Smooth muscle cell (in vitro differentiated cells): ENCODE data around the gene FRS3. TPM values are rescaled to one million over a fixed set of nuclear protein-coding genes. Genes with fewer than 3 reads are reported as not detected.

Experiments
- DNase-seq: peaks from one replicate; lab custom pipeline; 2025; ENCODE audit not compliant: unreplicated experiment; lab: John Stamatoyannopoulos, UW
- H2AFZ ChIP-seq: fragments of 200-600 bp; sonication (generic); 2 replicates; pipeline ENCODE4 v1.6.0; 2016; ENCODE audit warnings: antibody characterized with exemption, low read depth, mild to moderate bottlenecking
- H3F3A ChIP-seq: fragments of 200-600 bp; sonication (generic); 2 replicates; pipeline ENCODE4 v1.6.0; 2017; ENCODE audit warnings: antibody characterized with exemption, low read depth
- H3K27ac ChIP-seq: fragments of 200-600 bp; sonication (generic); 2 replicates; pipeline ENCODE4 v1.5.1; 2016; ENCODE audit warnings: low read depth, mild to moderate bottlenecking
- H3K27me3 ChIP-seq: fragments of 200-600 bp; sonication (generic); 2 replicates; pipeline ENCODE4 v1.6.1; 2016; ENCODE audit warnings: low read depth, mild to moderate bottlenecking
- H3K36me3 ChIP-seq: fragments of 200-600 bp; sonication (generic); 2 replicates; pipeline ENCODE4 v1.5.1; 2016; ENCODE audit warnings: low read depth
- H3K4me1 ChIP-seq: fragments of 200-600 bp; sonication (generic); 2 replicates; pipeline ENCODE4 v1.5.1; 2016; ENCODE audit warnings: low read depth
- H3K4me2 ChIP-seq: fragments of 200-600 bp; sonication (generic); 2 replicates; pipeline ENCODE4 v1.6.0; 2016; ENCODE audit warnings: mild to moderate bottlenecking
- H3K4me3 ChIP-seq: fragments of 200-600 bp; sonication (generic); 2 replicates; pipeline ENCODE4 v1.5.1; 2016; ENCODE audit warnings: mild to moderate bottlenecking
- H3K79me2 ChIP-seq: fragments of 200-600 bp; sonication (generic); 2 replicates; pipeline ENCODE4 v1.6.0; 2016; ENCODE audit warnings: low read depth, mild to moderate bottlenecking
- H3K9ac ChIP-seq: fragments of 200-600 bp; sonication (generic); 2 replicates; pipeline ENCODE4 v1.6.0; 2016; ENCODE audit warnings: low read depth
- H3K9me3 ChIP-seq: fragments of 200-600 bp; sonication (generic); replicated peaks from 2 replicates; pipeline ENCODE4 v1.5.1; 2016; ENCODE audit warnings: low read depth
- H4K20me1 ChIP-seq: fragments of 200-600 bp; sonication (generic); 2 replicates; pipeline ENCODE4 v1.6.0; 2016; ENCODE audit warnings: low read depth
- WGBS: methylation state at CpG from one replicate; pipeline ENCODE4 v1.1.7; 2016; ENCODE audit warnings: low lambda C conversion rate; 5-methylcytosine and 5-hydroxymethylcytosine counted together
- polyA plus RNA-seq: library from polyadenylated mRNA; unstranded; fragments of >200 nt; fragmentation: Nextera tagmentation; extraction: Ambion mirVana; gene quantifications from 2 replicates; pipeline ENCODE4 v1.2.1, GENCODE V29; 2016
- total RNA-seq: library from RNA; depleted of rRNA; stranded (reverse); fragments of >200 nt; gene quantifications from 2 replicates; pipeline ENCODE4 v1.2.3, GENCODE V29; 2014
- TF ChIP-seq, protein P1 (sequence below): fragments of 200-600 bp; sonication (generic); IDR thresholded peaks from 2 replicates; pipeline ENCODE4 v1.5.1; 2017; ENCODE audit warnings: borderline replicate concordance, mild to moderate bottlenecking, antibody characterized with exemption; ENCODE audit not compliant: insufficient read depth, poor library complexity, severe bottlenecking

FRS3 gene
- total and polyA plus RNA-seq, 2 experiments from 2014 or later = 3.1 to 6.4 TPM

DNA sequence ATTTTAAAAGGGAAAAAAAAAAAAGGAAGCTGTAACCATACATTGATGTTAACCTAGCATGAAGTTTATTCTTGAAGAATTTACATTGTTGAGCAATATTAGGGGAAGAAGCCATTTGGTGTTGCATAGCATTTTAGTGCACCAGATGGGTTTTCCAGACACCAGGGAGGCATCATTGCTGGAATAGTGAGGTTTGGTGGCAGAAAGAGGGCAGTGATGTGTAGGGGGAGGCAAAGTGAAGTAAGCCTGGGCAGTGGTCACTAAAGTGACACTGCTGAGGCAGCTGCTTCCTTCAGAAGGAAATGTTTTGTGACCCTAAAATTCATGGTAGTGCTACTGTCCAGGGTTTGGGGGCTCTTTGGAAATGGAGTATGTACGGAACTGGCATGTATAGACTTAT, 10.3 kb upstream of the FRS3 start:
- 100% methylated on average over 1 of the region's 1 CpG for WGBS
- H3K4me2 ChIP-seq = no peak overlapping the region
- H3K27me3 ChIP-seq = no peaks in the 10 kb centered on the region
- peaks cover 21% of the 10 kb centered on the region for H3F3A ChIP-seq
- peaks cover 7% of the 10 kb centered on the region for H3K4me1 ChIP-seq
- peaks cover 16% of the 10 kb centered on the region for H3K79me2 ChIP-seq
- TF ChIP-seq, protein P1, sequence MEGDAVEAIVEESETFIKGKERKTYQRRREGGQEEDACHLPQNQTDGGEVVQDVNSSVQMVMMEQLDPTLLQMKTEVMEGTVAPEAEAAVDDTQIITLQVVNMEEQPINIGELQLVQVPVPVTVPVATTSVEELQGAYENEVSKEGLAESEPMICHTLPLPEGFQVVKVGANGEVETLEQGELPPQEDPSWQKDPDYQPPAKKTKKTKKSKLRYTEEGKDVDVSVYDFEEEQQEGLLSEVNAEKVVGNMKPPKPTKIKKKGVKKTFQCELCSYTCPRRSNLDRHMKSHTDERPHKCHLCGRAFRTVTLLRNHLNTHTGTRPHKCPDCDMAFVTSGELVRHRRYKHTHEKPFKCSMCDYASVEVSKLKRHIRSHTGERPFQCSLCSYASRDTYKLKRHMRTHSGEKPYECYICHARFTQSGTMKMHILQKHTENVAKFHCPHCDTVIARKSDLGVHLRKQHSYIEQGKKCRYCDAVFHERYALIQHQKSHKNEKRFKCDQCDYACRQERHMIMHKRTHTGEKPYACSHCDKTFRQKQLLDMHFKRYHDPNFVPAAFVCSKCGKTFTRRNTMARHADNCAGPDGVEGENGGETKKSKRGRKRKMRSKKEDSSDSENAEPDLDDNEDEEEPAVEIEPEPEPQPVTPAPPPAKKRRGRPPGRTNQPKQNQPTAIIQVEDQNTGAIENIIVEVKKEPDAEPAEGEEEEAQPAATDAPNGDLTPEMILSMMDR = no peak
- DNase-seq = no peak
- H3K9me3 ChIP-seq = no peaks in the 10 kb centered on the region
- H2AFZ ChIP-seq = no peak overlapping the region
- H3K4me3 ChIP-seq = no peak overlapping the region
- no peaks in the 10 kb centered on the region for H4K20me1 ChIP-seq
- H3K36me3 ChIP-seq = peaks cover 5% of the 10 kb centered on the region
- no peak overlapping the region for H3K9ac ChIP-seq
- no peak overlapping the region for H3K27ac ChIP-seq

DNA sequence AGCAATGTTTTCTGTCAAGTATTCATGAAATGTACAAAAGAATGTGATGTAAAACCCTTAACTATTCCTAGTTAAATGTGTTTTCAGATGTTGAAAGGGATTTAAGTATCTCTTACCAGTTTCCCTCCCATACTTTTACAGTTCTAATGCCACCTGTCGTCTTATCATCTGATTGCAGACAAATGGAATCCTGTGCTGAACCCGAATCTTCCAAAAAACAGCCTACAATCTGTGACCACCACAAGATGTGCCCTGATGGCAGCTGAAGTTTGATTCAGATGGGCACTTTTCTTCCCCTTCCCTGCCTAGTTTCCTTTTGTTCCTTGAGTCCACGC, 9.7 kb upstream of the FRS3 start:
- H4K20me1 ChIP-seq = no peaks in the 10 kb centered on the region
- no peak overlapping the region for H3K4me3 ChIP-seq
- H3K36me3 ChIP-seq = peaks cover 5% of the 10 kb centered on the region
- no peak overlapping the region for H2AFZ ChIP-seq
- H3K4me1 ChIP-seq = peaks cover 7% of the 10 kb centered on the region
- DNase-seq = no peak
- H3K27me3 ChIP-seq = no peaks in the 10 kb centered on the region
- H3K9me3 ChIP-seq = no peaks in the 10 kb centered on the region
- no peak overlapping the region for H3K4me2 ChIP-seq
- 96% methylated on average over 3 of the region's 3 CpGs for WGBS
- peaks cover 21% of the 10 kb centered on the region for H3F3A ChIP-seq
- no peak overlapping the region for H3K27ac ChIP-seq
- H3K79me2 ChIP-seq = peaks cover 16% of the 10 kb centered on the region
- TF ChIP-seq, protein P1 = no peak
- no peak overlapping the region for H3K9ac ChIP-seq

DNA sequence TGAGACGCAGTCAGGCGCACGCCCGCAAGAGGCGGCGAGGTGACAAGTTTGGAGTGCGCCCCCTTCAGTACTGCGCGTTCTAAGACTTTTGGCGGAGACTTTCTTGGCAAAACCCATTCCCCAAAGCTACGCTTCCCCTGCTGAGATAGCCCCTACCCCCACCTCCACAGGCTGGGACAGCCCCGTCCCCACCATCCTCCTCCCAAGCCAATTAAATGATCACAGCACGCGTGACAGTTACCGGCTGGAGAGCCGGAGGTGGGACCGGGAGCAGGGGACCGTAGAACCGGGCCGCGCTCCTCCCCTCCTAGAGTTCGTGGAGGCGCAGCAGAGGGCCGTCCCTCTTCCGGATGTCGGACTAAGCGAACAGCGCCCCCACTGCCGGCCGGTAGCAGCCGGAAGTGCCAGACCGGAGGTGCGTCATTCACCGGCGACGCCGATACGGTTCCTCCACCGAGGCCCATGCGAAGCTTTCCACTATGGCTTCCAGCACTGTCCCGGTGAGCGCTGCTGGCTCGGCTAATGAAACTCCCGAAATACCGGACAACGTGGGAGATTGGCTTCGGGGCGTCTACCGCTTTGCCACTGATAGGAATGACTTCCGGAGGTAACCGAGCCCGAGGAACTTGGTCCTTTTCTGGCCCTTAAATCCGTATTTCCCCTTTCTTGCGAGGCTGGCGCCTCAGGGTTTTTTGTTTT, 7.7 kb upstream of the FRS3 start, which contains the start of gene TOMM6:
Gene TOMM6, plus strand, starts transcription at position 476 of the 699 bp plus-strand sequence. Its CDS starts 4 bp downstream, at position 480.
- H3K36me3 ChIP-seq = peaks cover 5% of the 10 kb centered on the region
- TF ChIP-seq, protein P1 = peak; percentile 79
- H4K20me1 ChIP-seq = no peaks in the 10 kb centered on the region
- peak within 1 kb of the TSS; percentile 76 for H2AFZ ChIP-seq
- peak within 1 kb of the TSS; percentile 97 for H3K4me3 ChIP-seq
- peaks cover 7% of the 10 kb centered on the region for H3K4me1 ChIP-seq
- H3K27ac ChIP-seq = peak within 1 kb of the TSS; percentile 91
- no peaks in the 10 kb centered on the region for H3K27me3 ChIP-seq
- H3K79me2 ChIP-seq = peaks cover 16% of the 10 kb centered on the region
- peak within 1 kb of the TSS; percentile 98 for H3K9ac ChIP-seq
- 1% methylated on average over 53 of the region's 55 CpGs for WGBS
- H3F3A ChIP-seq = peaks cover 21% of the 10 kb centered on the region
- H3K9me3 ChIP-seq = no peaks in the 10 kb centered on the region
- H3K4me2 ChIP-seq = peak within 1 kb of the TSS; percentile 94
- peak; percentile 94 for DNase-seq
